Bronchial epithelial cell (primary cell): ENCODE measurements around the gene CFAP119. TPM values are rescaled to one million over a fixed set of nuclear protein-coding genes. Genes with fewer than 3 reads are reported as not detected.
"Not testable (repeated sequence)": the region's sequence is repeated elsewhere in the genome, so short reads cannot be mapped to it uniquely, and the experiment has no call there.

Experiments used
- DNase-seq: peaks from one replicate; pipeline ENCODE4 v3.0.0-alpha.2; 2010; ENCODE audit warnings: low read depth
- FAIRE-seq: peaks from 2 replicates; lab custom pipeline; 2011; peaks lifted over from hg19 to GRCh38; lab: Jason Lieb, UNC
- H3K27me3 ChIP-seq: 2 replicates; pipeline ENCODE4 v1.5.1; 2011; ENCODE audit warnings: low read length; ENCODE audit not compliant: control insufficient read depth, insufficient read depth
- H3K36me3 ChIP-seq: 2 replicates; pipeline ENCODE4 v1.5.1; 2011; ENCODE audit warnings: low read length; ENCODE audit not compliant: control insufficient read depth, insufficient read depth
- H3K4me3 ChIP-seq: 2 replicates; pipeline ENCODE4 v1.5.1; 2011; ENCODE audit warnings: mild to moderate bottlenecking, low read depth, low read length, control low read depth
- CTCF ChIP-seq: IDR thresholded peaks from 2 replicates; pipeline ENCODE4 v1.5.1; 2011; ENCODE audit warnings: mild to moderate bottlenecking, moderate library complexity, low read length, control low read depth, inconsistent platforms; ENCODE audit not compliant: insufficient read depth, severe bottlenecking
- total RNA-seq: library from RNA; depleted of rRNA; stranded (reverse); fragments of >200 nt; gene quantifications from 2 replicates; pipeline ENCODE4 v1.2.1, GENCODE V29; 2014

The CFAP119 gene
- total RNA-seq, result 0.26 and 1.1 TPM in 2 replicates

GRCh38 chr16:30761928-30762902, at the start of gene CFAP119, which contains the start of gene RNF40:
Gene CFAP119, minus strand, starts transcription at chr16:30762062. Its CDS starts 314 bp downstream, at chr16:30761748.
Gene RNF40, plus strand, starts transcription at chr16:30762322. Its CDS starts 224 bp downstream, at chr16:30762546.
- no peak for TF ChIP-seq CTCF
- Histone ChIP-seq H3K27me3 (no peaks in the 10 kb centered on the region), H3K36me3 (peaks cover 30% of the 10 kb centered on the region), H3K4me3 (peak within 1 kb of the TSS; percentile 71)
- FAIRE-seq (no peak), DNase-seq (peak; percentile 97)

GRCh38 chr16:30809675-30810074, 47.8 kb upstream of the CFAP119 start:
- not testable (repeated sequence) for H3K36me3 ChIP-seq, H3K27me3 ChIP-seq, DNase-seq, FAIRE-seq, H3K4me3 ChIP-seq

GRCh38 chr16:30808890-30809426, 47.1 kb upstream of the CFAP119 start:
- not testable (repeated sequence) for DNase-seq, H3K36me3 ChIP-seq, FAIRE-seq

GRCh38 chr16:30808146-30808545, 46.3 kb upstream of the CFAP119 start:
- no peaks in the 10 kb centered on the region for H3K27me3 ChIP-seq
- no peak overlapping the region for H3K4me3 ChIP-seq
- no peak for FAIRE-seq
- no peaks in the 10 kb centered on the region for H3K36me3 ChIP-seq
- no peak for DNase-seq
- TF ChIP-seq CTCF, result no peak

More at GRCh38 chr16:30808890-30809426, 47.1 kb upstream of the CFAP119 start:
- H3K27me3 ChIP-seq, H3K4me3 ChIP-seq: not testable (repeated sequence)

- DNase-seq (peak; percentile 36), FAIRE-seq (no peak)
- TF ChIP-seq CTCF, result peak; percentile 11
- H3K27me3 ChIP-seq, result no peaks in the 10 kb centered on the region
- H3K36me3 ChIP-seq, result no peaks in the 10 kb centered on the region
- H3K4me3 ChIP-seq, result peak overlapping the region; percentile 61
These were observed 43.7 kb upstream of the CFAP119 start for GRCh38 chr16:30805370-30806169.

GRCh38 chr16:30805056-30805369, 43.2 kb upstream of the CFAP119 start:
- H3K4me3 ChIP-seq, result peak overlapping the region; percentile 61
- FAIRE-seq, result no peak
- no peak for TF ChIP-seq CTCF

More at GRCh38 chr16:30805056-30805369, 43.2 kb upstream of the CFAP119 start:
- DNase-seq, result peak; percentile 34
- H3K36me3 ChIP-seq, result no peaks in the 10 kb centered on the region
- H3K27me3 ChIP-seq, result no peaks in the 10 kb centered on the region
